CD4-positive, alpha-beta T cell (primary cell): ENCODE data around the gene SH3GLB1. TPM values are rescaled to one million over a fixed set of nuclear protein-coding genes. Genes with fewer than 3 reads are reported as not detected.

Source experiments
- ATAC-seq: fragments of 200-7000 bp; cut with Tn5 transposase; one replicate; pipeline ENCODE4 v1.10.0; 2022; ENCODE audit warnings: mild to moderate bottlenecking; ENCODE audit not compliant: poor library complexity
- CTCF ChIA-PET: fragments of 350-600 bp; sonication (Branson Sonifier 250); formaldehyde crosslinking; loops from one replicate; lab custom pipeline; 2021; ENCODE audit warnings: antibody characterized with exemption, inconsistent platforms; lab: Charles Lee
- POLR2A ChIA-PET: fragments of 350-600 bp; sonication (Branson Sonifier 250); formaldehyde crosslinking; loops from one replicate; lab custom pipeline; 2021; ENCODE audit warnings: antibody characterized with exemption, inconsistent platforms; lab: Charles Lee
- DNase-seq, 14 experiments: peaks; one replicate each; pipeline ENCODE4 v3.0.0-alpha.2; 2013 to 2020; ENCODE audit warnings: mixed read lengths in 2 of 14
- H3K27ac ChIP-seq, 2 donors: one replicate each; pipeline versions ENCODE4 v1.5.1 to v1.7.0; 2013; ENCODE audit warnings: low read length in 2 of 2, low read depth in 1 of 2, mild to moderate bottlenecking in 1 of 2
- H3K27me3 ChIP-seq, 2 experiments: 1 replicate in 1 of 2; 2 replicates in 1 of 2; pipeline versions ENCODE4 v1.6.1 to v1.7.0; 2013; ENCODE audit warnings: low read length in 2 of 2, control low read depth in 1 of 2, mild to moderate bottlenecking in 1 of 2, moderate library complexity in 1 of 2; ENCODE audit not compliant: insufficient read depth in 2 of 2, control insufficient read depth in 1 of 2
- H3K36me3 ChIP-seq: one replicate; pipeline ENCODE4 v1.6.1; 2013; ENCODE audit warnings: low read length, control low read depth; ENCODE audit not compliant: insufficient read depth
- H3K4me1 ChIP-seq: one replicate; pipeline ENCODE4 v1.6.1; 2013; ENCODE audit warnings: low read length, control low read depth; ENCODE audit not compliant: insufficient read depth
- H3K4me3 ChIP-seq: one replicate; pipeline ENCODE4 v1.5.1; 2013; ENCODE audit warnings: mild to moderate bottlenecking, low read length, moderate library complexity
- H3K9me3 ChIP-seq, 2 experiments: 1 replicate in 1 of 2; 2 replicates in 1 of 2; pipeline versions ENCODE4 v1.6.1 to v1.7.0; 2013; ENCODE audit warnings: low read length in 2 of 2, mild to moderate bottlenecking in 2 of 2, control low read depth in 1 of 2, moderate library complexity in 1 of 2; ENCODE audit not compliant: control insufficient read depth in 1 of 2, insufficient read depth in 1 of 2
- H3K27ac Mint-ChIP-seq: one replicate; pipeline ENCODE4 v1.8.0; 2020; ENCODE audit warnings: mixed read lengths
- H3K27me3 Mint-ChIP-seq: one replicate; pipeline ENCODE4 v1.8.0; 2021; ENCODE audit warnings: mixed read lengths
- H3K36me3 Mint-ChIP-seq: one replicate; pipeline ENCODE4 v1.8.0; 2021; ENCODE audit warnings: low read depth, mixed read lengths
- H3K4me1 Mint-ChIP-seq: one replicate; pipeline ENCODE4 v1.8.0; 2021; ENCODE audit warnings: low read depth, mixed read lengths
- H3K4me3 Mint-ChIP-seq: one replicate; pipeline ENCODE4 v1.8.0; 2020; ENCODE audit warnings: mild to moderate bottlenecking, mixed read lengths
- H3K9me3 Mint-ChIP-seq: one replicate; pipeline ENCODE4 v1.8.0; 2020; ENCODE audit warnings: mixed read lengths
- CTCF ChIP-seq: fragments of 200-600 bp; IDR thresholded peaks from one replicate; pipeline ENCODE4 v1.8.0; 2022; ENCODE audit warnings: antibody characterized with exemption, mild to moderate bottlenecking
- intact Hi-C, 2 experiments: fragments of 100-400 bp; cut with DNase I in 1 of 2; cut with micrococcal nuclease in 1 of 2; formaldehyde crosslinking; loops; one replicate each; pipeline versions ENCODE4 v1.15.1 to v1.9.0; 2023 to 2025; cut with DNase I, micrococcal nuclease
- total RNA-seq, 174 experiments: library from RNA in 2 of 174; stranded (reverse) in 2 of 174; gene quantifications; one replicate each; pipeline ENCODE4 v1.2.3 and lab custom pipeline; 2021 to 2026

Gene SH3GLB1
- total RNA-seq, 2 experiments from 2014 or later: 50.6 to 52.3 TPM

DNA sequence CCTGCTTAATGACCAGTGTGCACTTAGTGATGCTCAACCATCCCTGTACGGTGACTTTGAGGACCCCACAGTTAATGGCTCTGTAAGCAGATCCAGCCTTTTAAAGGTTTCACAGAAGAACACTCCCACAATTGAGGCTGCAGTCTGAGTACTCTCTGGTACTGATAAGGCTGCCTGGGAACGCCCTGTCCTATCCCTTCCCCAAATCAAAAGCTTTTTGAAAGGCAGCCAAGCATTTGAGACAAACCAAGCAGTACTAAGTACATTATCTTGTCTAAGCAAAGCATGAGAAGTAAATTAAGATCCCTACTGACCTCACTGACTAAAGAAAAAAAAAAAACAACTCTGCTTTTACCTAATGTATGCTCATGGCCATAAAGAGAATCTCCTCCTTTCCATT is 60.7 kb downstream of the SH3GLB1 start:
- ATAC-seq (no peak), DNase-seq (no peak)
- Histone ChIP-seq H3K9me3 (no peaks in the 10 kb centered on the region), H3K27ac (no peak overlapping the region), H3K4me1 (no peaks in the 10 kb centered on the region), H3K27me3 (no peaks in the 10 kb centered on the region), H3K4me3 (no peak overlapping the region), H3K36me3 (no peaks in the 10 kb centered on the region)
- TF ChIP-seq CTCF: no peak
- intact Hi-C loops: no loop called here
- Mint-ChIP-seq H3K9me3 (peaks cover 3% of the 10 kb centered on the region), H3K4me1 (no peaks in the 10 kb centered on the region), H3K27ac (no peak overlapping the region), H3K4me3 (no peak overlapping the region), H3K36me3 (no peaks in the 10 kb centered on the region), H3K27me3 (peaks cover 8% of the 10 kb centered on the region)
- ChIA-PET CTCF (no interaction called here), POLR2A (no interaction called here)

DNA sequence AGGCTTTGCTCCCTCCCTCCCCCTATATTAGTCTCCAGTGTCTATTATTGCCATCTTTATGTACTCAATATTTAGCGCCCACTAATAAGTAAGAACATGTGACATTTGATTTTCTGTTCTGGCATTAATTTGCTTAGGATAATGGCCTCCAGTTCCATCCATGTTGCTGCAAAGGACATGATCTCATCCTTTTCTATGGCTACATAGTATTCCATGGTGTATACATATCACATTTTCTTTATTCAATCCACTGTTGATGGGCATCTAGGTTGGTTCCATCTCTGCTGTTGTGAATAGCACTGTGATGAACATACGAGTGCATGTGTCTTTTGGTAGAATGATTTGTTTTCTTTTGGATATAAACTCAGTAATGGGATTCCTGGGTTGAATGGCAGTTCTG is 61.3 kb downstream of the SH3GLB1 start:
- Mint-ChIP-seq H3K4me1 (no peaks in the 10 kb centered on the region), H3K9me3 (no peaks in the 10 kb centered on the region), H3K27ac (no peak overlapping the region), H3K27me3 (peaks cover 8% of the 10 kb centered on the region), H3K36me3 (no peaks in the 10 kb centered on the region), H3K4me3 (no peak overlapping the region)
- H3K36me3 ChIP-seq: no peaks in the 10 kb centered on the region
- no peak for TF ChIP-seq CTCF
- no peak overlapping the region for H3K27ac ChIP-seq
- ChIA-PET POLR2A (no interaction called here), CTCF (no interaction called here)
- no peak overlapping the region for H3K4me3 ChIP-seq
- H3K9me3 ChIP-seq: no peaks in the 10 kb centered on the region
- no peaks in the 10 kb centered on the region for H3K4me1 ChIP-seq
- DNase-seq (no peak), ATAC-seq (no peak)
- intact Hi-C loops: no loop called here
- no peaks in the 10 kb centered on the region for H3K27me3 ChIP-seq

DNA sequence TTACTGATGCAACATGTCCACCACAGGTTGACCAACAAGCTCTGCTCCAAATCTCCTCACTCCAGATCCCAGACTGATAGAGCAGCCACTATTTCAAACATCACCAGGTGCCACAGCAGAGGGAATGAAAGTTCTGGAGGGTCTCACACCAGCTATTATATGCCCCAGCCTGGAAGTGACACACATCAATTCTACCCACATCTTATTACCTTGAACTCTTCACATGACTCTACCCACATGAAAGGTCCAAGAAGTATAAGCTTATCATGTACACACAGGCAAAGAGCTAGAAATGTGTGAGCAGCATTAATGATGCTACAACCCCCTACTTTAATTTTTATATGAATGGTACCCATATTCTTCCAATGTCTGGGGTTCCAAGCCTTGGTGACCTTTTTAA is 64.2 kb downstream of the SH3GLB1 start:
- intact Hi-C loops: no loop called here
- no peaks in the 10 kb centered on the region for H3K36me3 ChIP-seq
- ATAC-seq: no peak

More for the DNA sequence above, 64.2 kb downstream of the SH3GLB1 start:
- Mint-ChIP-seq H3K36me3 (no peaks in the 10 kb centered on the region), H3K4me3 (no peak overlapping the region), H3K27me3 (no peaks in the 10 kb centered on the region), H3K9me3 (no peaks in the 10 kb centered on the region), H3K27ac (no peak overlapping the region), H3K4me1 (peaks cover 6% of the 10 kb centered on the region)
- Histone ChIP-seq H3K9me3 (no peaks in the 10 kb centered on the region), H3K27me3 (no peaks in the 10 kb centered on the region), H3K4me1 (no peaks in the 10 kb centered on the region), H3K4me3 (no peak overlapping the region), H3K27ac (no peak overlapping the region)
- POLR2A ChIA-PET: no interaction called here
- CTCF ChIA-PET: no interaction called here
- no peak for DNase-seq
- no peak for TF ChIP-seq CTCF
